Right renal pelvis (tissue), 4 donors: ENCODE results near the gene EYA3. TPM values are rescaled to one million over a fixed set of nuclear protein-coding genes. Genes with fewer than 3 reads are reported as not detected.
"Not testable (repeated sequence)": the region's sequence is repeated elsewhere in the genome, so short reads cannot be mapped to it uniquely, and the experiment has no call there.

Experiments used
- DNase-seq, 4 donors: peaks; one replicate each; pipeline ENCODE4 v3.0.0-alpha.2; 2013; ENCODE audit warnings: low read depth in 4 of 4, low spot score in 3 of 4, missing footprints in 1 of 4
- polyA plus RNA-seq, 4 donors: library from polyadenylated mRNA; unstranded; fragments of 120-200 nt; gene quantifications; one replicate each; pipeline ENCODE4 v1.2.1, GENCODE V29; 2013; ENCODE audit not compliant: insufficient read length in 4 of 4

The EYA3 gene
- polyA plus RNA-seq, 4 donors: 46.6 to 57.0 (median 55.1) TPM

GRCh38 chr1:28032281-28032680 is 56.1 kb downstream of the EYA3 start:
- DNase-seq: no peak

GRCh38 chr1:28031173-28031572 is 57.2 kb downstream of the EYA3 start:
- no peak for DNase-seq

GRCh38 chr1:28028873-28029654 is 59.3 kb downstream of the EYA3 start:
- DNase-seq: no peak

- DNase-seq: no peak
Measured at GRCh38 chr1:28027660-28028059, 60.8 kb downstream of the EYA3 start.

GRCh38 chr1:28027238-28027637 is 61.2 kb downstream of the EYA3 start:
- no peak for DNase-seq

GRCh38 chr1:28026329-28026728 is 62.1 kb downstream of the EYA3 start:
- DNase-seq: no peak

- DNase-seq: no peak
Measured at GRCh38 chr1:28021064-28021463, 67.3 kb downstream of the EYA3 start.

- no peak for DNase-seq
Measured at GRCh38 chr1:28010969-28011368, 77.4 kb downstream of the EYA3 start.

GRCh38 chr1:28003117-28003516 is 85.3 kb downstream of the EYA3 start:
- DNase-seq: not testable (repeated sequence)

- DNase-seq: no peak
Measured at GRCh38 chr1:28002600-28002999, 85.8 kb downstream of the EYA3 start.

GRCh38 chr1:27999055-27999454 is 89.4 kb downstream of the EYA3 start:
- DNase-seq: no peak

GRCh38 chr1:27994526-27994925 is 93.9 kb downstream of the EYA3 start:
- DNase-seq: not testable (repeated sequence)

GRCh38 chr1:27994060-27994459 is 94.3 kb downstream of the EYA3 start:
- DNase-seq: no peak

- no peak for DNase-seq
Measured at GRCh38 chr1:27993241-27993640, 95.2 kb downstream of the EYA3 start.

- DNase-seq: no peak
Measured at GRCh38 chr1:27992276-27992675, 96.1 kb downstream of the EYA3 start.

GRCh38 chr1:27990920-27991537 is 97.4 kb downstream of the EYA3 start:
- no peak for DNase-seq

- DNase-seq: no peak
Measured at GRCh38 chr1:27981145-27981544, 107.3 kb downstream of the EYA3 start.

GRCh38 chr1:27980216-27980845 is 108.1 kb downstream of the EYA3 start:
- no peak for DNase-seq

- DNase-seq: no peak
Measured at GRCh38 chr1:27979859-27980201, 108.6 kb downstream of the EYA3 start.

GRCh38 chr1:27979151-27979858 is 109.1 kb downstream of the EYA3 start:
- DNase-seq: no peak

GRCh38 chr1:27974417-27974781 is 114.0 kb downstream of the EYA3 start:
- no peak for DNase-seq
